Right renal pelvis (tissue), 4 donors: ENCODE results near the gene SMAD3. TPM values are rescaled to one million over a fixed set of nuclear protein-coding genes. Genes with fewer than 3 reads are reported as not detected.
"Not testable (repeated sequence)": the region's sequence is repeated elsewhere in the genome, so short reads cannot be mapped to it uniquely, and the experiment has no call there.

Experiments used
- DNase-seq, 4 donors: peaks; one replicate each; pipeline ENCODE4 v3.0.0-alpha.2; 2013; ENCODE audit warnings: low read depth in 4 of 4, low spot score in 3 of 4, missing footprints in 1 of 4
- polyA plus RNA-seq, 4 donors: library from polyadenylated mRNA; unstranded; fragments of 120-200 nt; gene quantifications; one replicate each; pipeline ENCODE4 v1.2.1, GENCODE V29; 2013; ENCODE audit not compliant: insufficient read length in 4 of 4

The SMAD3 gene
- polyA plus RNA-seq, 4 donors, result 47.5 to 53.1 (median 50.2) TPM

DNA sequence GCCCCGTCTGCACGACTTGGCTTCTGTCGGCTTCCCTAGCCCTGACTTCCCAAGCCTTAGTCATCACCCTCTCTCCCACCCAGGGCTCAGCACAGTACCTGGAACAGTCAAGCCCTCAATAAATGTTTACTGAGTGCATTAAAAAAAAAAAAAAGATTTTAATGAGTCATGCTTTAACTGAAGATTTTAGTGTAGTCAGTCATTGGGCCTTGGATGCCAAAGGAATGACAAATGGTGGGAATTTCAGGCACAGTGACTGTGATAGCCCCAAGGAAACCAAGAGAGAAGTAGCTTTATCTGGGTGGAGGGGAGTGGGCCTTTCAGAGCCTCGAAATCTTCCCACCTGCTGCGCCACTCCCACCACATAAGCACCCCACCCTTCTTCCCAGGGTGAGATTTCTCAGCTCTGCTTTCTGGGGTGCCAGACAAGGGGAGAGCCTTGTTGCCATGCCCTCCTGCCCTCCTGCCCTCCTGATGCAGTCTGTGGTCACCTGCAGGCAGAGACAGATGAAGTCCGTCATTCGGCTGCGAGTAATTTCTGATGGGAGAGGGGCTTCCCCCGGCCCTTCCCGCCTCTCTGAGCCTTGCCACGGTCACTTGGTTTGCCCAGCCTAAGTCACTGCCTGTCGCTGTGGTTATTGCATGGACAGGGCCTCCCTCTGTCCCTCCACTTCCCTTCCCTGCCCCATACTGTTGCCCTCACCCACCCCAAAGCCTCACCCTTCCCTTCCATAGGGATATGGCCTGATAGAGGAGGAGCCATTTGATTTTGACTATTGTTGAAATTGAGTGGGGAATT, 41.8 kb downstream of the SMAD3 start:
- no peak for DNase-seq

DNA sequence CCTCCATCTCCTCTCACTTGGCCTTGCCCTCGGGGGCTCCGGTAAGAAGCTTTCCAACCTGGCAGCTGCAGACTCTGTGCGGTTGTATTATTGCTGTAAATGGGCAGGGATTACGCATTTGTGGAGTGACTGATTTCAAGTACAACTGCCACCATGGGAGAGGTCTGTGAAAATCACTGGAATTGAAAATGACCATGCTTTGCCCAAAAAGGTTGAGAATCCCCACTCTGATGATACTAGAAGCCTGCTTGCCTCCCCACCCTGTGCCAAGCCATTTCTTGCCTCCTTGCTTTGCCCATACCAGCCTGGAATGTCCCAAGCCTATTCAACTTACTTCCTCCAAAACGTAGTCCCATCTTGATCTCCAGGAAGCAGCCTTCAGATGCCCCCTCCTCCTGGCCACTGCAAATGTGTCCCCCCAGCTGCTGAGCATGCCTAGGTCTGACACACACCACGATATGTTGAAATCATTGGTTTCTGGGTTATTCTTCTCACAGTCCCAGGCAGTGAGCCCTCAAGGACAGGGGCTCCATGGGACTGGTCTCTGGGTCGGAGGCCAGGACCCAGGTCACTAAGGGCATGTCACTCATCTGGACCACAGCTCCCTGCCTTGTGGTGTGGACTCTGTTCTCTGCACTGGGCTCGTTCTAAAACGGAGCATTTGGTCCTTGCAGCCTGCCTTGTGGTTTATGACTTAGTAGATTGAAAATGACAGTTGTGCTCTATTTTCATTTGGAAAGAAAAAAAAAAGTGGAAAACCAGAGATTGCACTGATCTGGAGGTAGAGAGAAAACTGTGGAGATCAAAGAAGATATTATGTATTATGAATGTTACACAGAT, 42.9 kb downstream of the SMAD3 start:
- no peak for DNase-seq

DNA sequence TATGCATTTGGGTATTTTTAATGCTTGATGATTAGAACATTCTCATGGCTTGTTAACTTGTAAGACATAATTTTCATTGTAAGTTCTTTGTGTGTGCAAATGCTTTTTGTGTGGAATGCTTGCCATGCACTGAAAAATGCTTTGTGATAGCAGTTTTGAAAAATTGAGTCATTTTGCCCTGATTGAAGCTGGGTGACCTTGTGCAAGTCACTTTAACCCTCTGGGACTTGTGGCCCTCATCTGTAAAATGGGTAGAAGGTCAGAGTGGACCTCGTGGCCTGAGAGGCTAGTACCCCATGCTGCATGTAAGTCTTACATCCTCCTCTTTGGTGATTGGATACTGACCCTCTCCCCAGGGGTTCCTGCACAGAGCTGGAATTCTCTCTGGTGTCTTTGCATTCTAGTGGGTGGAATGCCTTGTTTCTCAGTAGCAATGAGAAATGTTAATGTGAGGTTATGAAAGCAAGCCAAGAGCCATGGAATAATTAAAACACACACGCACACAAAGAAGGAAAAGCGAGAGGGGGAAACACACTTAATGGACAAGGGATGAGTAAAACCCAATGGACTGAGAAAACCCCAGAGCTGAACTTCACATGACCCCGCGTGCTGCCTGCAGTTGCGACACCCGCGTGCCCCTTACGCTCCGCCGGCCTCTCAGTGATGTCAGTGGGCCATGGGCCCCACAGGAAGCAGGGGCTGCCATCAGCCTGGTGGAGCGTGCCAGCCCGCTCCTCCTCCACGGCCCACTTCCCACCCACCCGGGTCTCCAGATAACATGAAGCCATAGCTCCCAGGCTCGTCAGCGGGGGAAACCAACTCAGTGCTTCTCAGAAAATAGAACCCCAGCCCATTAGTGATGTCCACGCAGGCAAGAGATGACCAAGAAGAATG, 44.0 kb downstream of the SMAD3 start:
- DNase-seq, result peak in 2 of 4 donors; percentile 58 to 62

DNA sequence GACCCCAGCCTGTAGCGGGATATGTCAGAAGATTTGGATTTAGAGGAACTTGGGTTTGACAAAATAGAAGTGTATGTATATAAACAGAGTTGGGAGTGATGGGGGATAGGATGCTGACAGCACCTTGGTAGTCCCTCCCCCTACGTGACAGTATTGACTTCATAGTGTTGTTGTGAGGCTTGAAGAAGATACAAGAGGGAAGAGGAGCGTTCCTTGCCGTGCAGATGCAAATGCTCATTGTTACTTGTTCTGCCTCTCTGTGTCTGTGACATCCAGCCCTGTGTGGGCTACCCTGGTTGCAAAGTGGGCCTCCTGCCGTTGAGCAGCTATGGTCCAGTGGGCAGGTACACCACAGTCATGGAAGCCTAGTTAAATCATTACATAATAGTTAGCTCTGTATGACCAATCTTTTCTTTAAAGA, 45.0 kb downstream of the SMAD3 start:
- no peak for DNase-seq

DNA sequence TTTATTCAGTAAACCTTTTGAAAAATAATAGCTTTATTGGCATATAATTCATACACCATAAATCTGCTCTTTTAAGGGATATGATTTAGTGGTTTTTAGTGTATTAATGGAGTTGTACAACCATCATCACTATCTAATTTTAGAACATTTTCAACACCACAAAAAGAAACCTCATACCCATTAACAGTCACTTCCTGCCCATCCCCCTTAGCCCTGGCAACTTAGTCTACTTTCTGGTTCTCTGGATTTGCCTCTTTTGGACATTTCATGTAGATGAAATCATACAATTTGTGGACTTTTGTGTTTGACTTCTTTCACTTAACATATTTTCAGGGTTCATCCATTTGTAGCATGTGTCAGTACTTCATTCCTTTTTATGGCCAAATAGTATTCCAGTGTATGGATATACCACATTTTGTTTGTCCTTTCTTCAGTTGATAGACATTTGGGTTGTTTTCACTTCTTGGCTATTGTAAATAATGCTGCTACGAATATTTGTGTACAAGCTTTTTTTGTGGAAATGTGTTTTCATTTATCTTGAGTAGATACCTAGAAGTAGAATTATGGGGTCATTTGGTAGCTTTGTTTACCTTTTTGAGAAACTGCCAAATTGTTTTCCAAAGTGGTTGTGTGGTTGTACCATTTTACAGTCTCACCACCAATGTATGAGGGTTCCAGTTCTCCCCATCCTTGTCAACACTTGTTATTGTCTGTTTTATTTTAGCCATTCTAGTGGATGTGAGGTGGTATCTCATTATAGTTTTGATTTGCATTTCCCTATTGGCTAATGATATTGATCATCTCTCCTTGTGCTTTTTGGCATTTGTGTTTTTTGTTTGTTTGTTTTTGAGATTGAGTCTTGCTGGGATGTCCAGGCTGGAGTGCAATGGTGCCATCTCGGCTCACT, 45.8 kb downstream of the SMAD3 start:
- DNase-seq, result no peak

DNA sequence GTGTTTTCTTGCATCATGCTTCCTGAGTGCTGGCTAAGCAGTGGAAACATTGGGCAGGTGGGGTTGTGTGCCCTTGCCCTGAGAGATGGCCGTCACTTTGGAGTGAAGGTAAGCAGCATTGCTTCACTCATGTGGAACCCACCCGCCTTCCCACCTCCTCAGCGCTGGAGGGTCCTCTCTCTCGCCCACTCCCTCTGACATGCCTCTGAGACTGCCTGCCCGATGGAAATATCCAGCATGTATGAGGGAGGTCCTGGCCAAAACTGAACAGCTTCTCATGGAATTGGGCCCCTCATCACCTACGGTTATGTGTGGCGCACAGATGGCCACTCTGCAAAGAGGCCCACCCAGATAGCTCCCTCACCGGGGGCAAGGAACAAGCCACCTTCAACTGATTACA, 48.6 kb downstream of the SMAD3 start:
- no peak for DNase-seq

DNA sequence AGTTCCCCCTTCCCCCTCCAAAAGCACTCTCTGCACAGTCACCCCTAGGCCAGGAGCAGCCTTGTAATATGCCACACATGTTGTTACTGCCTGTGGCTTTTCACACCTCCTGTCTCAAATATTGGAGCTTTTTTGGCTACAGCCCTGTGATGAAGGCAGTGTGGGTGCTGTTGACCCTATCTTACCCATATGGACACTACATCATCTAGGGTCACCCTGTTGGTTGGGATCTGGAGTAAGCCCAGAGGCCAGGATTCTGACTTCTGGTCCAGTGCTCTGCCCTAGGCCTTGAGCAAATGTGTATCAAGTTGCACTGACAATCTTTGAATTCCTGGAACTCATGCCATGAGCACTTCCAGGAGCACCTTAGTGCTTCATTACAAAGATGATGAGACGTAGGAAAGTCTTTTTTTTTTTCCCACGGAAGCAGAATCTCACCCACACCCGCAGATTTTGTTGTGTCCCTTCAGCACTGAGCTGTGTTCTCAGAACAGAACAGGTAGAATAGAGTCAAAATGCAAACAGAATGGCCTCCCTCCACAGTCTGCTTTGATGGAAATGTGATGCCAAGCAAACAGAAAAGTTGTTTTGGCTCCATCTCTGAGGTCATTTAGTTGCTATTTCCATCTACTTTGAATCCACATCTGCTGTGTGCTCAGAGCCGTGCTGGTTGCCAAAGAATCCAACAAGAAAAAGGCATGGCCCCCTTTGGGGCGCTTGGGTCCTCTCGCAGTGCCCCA, 49.6 kb downstream of the SMAD3 start:
- DNase-seq, result no peak

DNA sequence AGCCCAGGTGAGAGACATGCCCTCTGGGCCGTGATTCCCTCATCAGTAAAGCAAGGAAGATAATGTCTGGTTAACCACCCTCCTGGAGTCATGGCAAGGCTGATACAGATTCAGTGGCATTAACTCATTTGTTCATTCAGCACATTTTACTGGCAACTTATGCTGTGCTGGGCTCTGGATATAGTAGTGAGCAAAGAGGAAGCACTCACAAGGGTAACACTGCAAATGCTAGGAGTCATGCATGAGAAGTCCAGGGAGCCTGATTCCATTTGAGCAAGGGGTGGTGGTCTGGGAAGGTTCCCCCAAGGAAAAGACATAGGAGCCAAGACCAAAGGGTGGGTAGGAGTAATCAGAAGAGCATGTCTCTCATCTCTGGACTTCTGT, 50.2 kb downstream of the SMAD3 start:
- no peak for DNase-seq

DNA sequence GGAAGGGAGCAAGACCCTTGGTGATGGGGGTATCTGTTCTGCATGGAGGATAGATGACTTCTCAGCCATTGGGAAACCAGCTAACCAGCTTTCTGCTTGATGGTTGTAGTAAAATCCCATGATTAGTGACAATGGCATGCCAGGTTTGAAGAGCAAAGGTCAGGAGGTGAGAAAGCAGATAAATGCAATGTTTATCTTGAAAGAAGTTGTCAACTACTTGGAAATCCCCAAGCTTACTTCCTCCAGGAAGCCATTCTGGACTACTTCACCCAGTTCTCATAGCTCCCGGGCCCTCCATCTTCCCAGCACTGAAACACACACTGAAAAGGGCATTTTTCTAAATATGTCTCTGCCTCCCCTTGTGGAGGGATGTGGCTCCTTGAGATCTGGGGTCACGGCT, 51.3 kb downstream of the SMAD3 start:
- no peak for DNase-seq

DNA sequence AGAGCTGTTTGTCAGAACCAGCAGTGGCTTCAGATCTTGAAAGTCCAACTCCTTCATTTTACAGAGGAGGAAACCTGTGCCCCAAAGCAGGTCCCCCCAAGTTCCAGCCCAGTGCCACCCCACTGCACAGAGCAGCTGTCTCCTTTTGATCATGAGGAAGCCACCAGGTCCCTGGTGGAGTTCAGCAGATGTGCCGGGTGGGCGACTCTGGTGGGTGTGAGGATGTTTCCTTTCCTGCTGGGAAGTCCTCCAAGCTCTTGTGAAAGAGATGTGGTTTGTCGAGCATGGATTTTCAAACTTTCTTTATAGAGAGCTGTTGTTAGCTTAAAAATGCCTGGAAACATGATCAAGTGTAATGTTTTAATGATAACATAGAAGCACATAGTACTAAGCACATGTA, 52.0 kb downstream of the SMAD3 start:
- no peak for DNase-seq

DNA sequence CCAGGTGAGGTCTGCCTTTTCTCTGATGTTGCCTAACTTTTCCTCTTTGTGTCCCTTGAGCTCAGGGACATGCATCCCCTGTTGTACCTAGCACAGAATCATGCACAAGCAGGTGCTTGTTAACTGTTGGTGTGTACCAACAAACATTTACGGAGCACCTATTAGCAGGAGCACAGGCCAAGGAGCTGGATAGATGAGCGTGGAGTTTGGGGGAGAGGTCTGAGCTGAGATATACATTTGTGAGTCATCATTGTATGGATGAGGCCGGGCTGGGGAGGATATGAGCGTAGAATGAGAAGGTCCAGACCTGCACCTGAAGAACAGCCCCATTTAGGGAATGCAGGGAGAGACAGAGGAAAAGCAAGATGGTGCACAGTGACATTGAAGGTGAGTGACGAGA, 53.4 kb downstream of the SMAD3 start:
- DNase-seq, result no peak

DNA sequence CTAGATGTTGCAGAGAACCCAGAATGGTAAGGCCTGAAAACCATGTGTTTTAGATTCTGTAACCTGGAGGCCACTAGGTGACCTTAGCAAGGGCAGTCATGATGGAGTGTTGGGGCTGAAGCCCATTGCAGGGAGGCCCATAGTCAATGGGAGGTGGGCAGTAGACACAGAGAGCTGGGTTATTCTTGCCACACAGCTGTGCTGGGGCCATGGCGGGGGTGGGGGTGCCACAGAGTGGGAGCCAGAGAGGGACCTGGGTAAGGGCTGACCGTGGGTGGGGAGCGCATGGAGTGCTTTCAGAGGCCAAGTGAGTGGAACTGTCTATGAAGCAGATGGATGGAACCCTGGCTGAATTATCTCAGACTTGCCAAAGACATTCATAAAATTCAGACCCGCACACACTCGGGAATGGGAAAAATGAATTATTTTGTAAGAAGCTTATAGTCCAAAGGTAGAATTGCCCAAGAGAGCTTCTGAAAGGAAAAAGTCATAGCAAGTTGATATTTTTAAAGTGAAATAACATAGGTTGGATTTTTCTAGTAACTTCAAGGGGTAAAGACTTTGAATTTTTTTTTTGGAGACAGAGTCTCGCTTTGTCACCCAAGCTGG, 53.9 kb downstream of the SMAD3 start:
- no peak for DNase-seq

DNA sequence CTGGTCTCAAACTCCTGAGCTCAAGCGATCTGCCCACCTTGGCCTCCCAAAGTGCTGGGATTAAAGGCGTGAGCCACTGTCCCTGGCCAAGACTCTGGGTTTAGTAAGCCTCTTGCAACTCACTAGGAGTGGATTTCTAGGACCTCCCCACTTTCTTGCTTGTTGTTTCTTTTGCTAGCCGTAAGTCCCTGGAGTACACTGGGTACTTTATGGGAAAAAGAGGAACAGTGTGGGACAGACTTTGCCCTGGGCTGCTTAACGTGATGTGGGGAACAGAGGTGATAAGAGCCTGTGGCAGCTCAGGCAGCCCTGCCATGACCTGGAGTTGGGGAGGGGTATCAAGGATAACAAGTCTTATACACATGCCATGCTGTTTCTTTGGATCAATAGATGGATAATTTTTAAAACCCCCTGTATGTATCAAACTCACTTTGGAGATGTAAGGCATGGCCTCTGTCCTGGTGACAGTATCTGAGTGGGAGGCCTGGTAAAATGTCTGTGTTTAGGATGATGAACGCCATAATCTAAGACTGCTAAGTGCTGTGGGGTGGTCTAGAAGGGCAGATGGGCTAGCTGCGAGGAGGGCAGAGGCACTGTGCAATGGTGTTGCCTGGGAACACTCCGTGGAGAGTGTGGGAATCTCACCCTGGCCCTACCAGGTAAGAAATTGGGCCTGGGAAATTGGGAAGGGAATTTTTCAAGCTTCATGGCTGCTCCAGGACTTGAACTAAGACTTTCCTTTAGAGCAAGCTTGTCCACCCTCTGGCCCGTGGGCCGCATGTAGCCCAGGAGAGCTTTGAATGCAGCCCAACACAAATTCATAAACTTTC, 54.8 kb downstream of the SMAD3 start:
- no peak for DNase-seq

DNA sequence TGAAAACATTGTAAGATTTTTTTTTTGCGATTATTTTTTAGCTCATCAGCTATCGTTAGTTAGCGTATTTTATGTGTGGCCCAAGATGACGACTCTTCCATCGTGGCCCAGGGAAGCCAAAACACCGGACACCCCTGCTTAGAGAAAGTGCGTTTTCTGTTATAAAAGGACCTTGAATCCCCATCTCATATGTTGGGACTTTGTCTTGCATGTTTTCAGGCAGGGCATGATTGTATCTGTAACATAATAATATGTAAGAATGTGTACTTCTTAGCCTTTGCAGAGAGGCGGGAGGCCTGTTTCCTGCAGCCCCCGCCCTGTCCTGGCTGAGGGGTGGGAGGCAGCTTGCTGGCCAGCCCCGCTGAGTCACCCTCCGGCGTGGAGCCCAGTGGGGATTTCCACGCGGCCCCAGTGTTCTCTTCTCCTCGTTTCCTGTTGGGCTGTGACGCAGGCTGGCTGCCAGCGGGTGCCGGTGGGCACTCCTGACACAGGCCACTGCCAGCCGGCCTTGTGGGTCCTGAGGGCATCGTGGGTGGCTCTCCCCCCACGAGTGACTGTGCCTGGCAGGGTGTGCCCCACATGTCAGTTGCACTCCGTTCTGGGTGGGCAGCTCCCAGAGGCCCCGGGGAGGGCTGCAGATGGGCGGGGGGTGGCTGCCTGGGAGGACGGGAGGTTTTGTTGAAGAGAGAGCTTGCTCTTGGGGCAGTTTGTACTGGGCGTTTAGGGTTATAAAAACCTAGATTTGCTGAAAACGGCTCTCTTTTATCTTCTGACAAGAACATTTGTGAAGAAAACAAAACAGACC, 55.6 kb downstream of the SMAD3 start:
- no peak for DNase-seq

DNA sequence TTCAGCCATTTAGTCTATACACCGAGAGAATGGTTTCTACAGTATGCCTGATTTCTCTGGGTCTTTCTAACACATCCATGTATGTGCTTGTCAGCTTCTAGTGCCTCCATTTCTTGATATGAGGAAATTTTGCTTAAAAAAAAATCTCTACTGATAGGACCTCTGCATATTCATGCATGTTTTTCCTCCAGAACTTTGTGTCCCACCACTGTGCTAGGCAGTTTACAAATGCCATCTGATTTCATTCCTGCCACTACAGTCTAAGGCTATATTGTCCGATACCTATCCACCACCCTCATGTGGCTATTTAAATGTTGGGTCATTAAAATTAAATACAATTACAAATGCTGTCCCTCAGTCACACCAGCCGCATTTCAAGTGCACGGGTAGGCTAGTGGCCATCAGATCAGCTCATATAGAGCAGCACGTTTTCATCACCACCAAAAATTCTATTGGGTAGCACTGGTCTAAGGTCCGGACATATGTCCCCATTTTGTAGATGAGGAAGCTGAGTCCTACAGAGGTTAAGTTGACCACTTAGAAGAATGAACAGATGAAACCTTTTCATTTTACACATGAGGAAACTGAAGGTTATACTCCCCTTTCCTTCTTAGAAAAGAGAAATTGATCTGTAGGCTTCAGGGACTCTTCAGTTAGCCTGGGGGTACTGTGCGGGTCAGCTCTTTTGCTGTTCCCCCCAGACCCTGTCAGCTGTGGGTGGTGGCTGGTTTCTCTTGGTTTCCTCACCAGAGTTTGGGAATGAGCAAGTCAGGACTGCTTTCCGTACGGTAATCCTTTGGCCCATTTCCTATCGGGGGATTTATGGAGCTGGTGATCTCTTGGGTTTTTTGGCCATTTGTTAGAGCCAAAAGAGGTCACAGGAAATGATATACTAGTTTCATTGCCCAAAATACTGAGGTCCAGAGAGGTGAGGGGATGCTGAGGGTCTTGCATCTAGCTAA, 56.5 kb downstream of the SMAD3 start:
- no peak for DNase-seq

DNA sequence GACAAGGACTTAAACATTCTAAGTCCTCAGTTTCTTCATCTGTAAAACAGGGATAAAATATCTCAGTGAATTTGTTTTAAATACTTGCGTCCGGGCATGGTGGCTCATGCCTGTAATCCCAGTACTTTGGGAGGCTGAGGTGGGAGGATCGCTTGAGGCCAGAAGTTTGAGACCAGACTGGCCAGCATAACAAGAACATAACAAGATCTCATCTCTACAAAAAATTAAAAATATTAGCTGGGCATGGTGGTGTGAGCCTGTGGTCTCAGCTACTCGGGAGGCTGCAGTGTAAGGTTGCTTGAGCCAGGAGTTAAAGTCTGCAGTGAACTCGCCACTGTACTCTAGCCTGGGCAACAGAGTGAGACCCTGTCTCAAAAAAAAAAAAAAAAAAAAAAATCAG, 57.4 kb downstream of the SMAD3 start:
- DNase-seq, result not testable (repeated sequence)
